ENCODE data around the gene TOPAZ1.
A peak's percentile ranks its signal among the peaks of the same experiment; 100 is the strongest.

The TOPAZ1 gene

DNA sequence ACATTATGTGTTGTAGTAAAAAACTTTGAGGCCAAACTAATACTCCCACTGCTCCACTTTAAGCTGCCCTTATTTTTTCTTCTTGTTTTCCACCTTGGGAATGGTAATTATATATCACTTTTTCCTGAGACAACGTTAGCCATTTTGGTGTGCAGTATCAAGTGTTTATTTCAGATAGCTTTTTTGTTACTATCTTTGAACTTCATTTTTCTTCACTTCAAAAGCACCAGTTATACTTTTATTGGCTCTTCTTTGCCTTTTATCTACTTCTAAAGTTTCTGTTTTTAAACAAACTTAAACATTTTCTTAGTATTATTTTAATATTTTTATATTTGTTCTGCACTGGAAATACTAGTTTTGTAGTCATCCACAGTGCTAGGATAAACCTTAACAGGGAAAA is 6.5 kb downstream of the TOPAZ1 start:
- no peak for DNase-seq

- no peak for DNase-seq
Observed at GRCh38 chr3:44252332-44252959, 10.8 kb downstream of the TOPAZ1 start.

- no peak for DNase-seq
Observed at GRCh38 chr3:44259404-44259803, 17.7 kb downstream of the TOPAZ1 start.

DNA sequence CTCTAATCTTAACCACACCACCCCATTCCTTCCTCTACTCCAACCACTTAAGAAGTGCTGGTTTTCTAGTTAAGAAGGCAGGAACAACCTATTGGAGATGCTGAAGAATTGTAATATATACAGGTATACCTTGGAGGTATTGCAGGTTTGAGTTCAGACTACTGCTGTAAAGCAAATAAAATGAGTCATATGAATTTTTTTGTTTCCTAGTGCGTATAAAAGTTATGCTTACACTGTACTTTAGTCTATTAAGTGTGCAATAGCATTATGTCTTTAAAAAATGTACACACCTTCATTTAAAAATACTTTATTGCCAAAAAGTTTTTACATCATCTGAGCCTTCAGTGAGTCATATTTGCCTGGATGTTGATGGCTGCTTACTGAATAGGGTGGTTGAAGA is 22.5 kb downstream of the TOPAZ1 start:
- no peak for DNase-seq

DNA sequence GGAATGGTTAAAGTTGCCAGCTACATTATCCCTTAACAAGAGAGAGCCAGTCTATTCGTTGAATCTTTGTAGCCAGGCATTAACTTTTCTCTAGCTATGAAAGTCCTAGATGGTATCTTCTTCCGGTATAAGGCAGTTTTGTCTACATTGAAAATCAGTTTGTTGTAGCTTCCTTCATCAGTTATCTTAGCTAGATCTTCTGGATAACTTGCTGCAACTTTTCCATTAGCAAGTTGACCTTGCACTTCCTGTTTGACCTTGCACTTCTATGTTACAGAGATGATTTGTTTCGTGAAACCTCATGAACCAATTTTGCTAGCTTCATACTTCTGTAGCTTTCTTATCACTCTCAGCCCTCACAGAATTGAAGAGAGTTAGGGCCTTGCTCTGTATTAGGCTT is 24.1 kb downstream of the TOPAZ1 start:
- DNase-seq, result no peak

- no peak for DNase-seq
Observed at GRCh38 chr3:44272191-44272590, 30.5 kb downstream of the TOPAZ1 start.

DNA sequence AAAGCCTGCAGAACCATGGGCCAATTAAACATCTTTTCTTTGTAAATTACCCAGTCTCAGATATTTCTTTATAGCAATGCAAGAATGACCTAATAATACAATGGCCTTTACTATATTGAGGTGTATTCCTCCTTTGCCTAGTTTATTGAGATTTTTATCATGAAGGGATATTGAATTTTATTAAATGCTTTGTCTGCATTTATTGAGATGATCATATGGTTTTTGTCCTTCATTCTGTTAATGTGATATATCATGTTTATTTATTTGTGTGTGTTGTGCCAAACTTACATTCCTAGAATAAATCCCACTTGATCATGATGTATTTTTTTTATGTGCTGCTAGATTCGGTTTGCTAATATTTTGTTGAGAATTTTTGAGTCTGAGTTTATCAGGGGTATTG is 36.2 kb downstream of the TOPAZ1 start:
- no peak for DNase-seq

DNA sequence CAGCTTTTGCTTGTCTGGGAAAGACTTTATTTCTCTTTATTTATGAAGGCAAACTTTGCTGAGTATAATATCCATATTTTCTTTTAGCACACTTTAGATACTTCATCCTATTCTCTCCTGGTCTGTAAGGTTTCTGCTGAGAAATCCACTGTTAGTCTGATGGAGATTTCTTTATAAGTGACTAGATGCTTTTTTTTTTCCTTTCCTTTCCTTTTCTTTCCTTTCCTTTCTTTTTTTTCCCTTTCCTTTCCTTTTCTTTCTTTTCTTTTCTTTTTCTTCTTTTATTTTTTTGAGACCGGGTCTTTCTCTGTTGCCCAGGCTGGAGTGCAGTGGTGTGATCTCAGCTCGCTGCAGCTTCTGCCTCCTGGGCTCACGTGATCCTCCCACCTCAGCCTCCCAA is 38.4 kb downstream of the TOPAZ1 start:
- DNase-seq, result no peak

DNA sequence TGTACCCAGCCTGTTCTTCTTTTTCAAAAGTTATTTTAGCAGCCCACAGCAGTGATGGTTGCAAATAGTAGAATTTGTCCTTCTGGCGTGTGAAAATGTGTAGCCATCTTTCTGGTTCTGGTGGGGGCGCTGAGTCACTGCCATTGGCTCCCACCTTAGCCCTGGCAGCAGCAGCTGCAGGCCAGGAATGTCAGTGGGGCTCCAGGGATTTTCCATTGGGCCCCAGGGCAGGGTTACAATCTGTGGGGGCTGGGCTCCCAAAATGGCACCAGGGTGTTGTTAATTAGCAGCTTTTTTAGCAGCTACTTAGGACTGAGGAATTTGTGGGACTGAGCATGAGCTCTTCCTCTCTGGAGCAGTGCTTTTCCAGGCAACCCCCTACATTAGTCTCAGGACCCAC is 38.9 kb downstream of the TOPAZ1 start:
- no peak for DNase-seq

DNA sequence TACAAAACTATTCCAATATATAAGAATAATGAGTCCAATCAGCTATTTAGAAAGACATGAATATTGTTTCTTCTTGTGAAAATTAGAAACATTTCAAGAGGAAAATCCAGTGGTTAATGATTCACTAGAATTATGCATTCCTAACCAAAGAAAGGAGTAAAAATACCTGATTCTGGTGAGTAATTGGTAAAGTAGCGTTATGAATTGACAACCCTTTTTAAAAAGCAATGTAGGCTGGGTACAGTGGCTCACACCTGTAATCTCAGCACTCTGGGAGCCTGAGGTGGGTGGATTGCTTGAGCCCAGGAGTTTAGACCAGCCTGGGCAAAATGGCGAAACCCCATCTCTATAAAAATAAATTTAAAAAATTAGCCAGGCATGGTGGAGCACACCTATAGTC is 43.3 kb downstream of the TOPAZ1 start:
- DNase-seq, result no peak

GRCh38 chr3:44289882-44290462 is 48.3 kb downstream of the TOPAZ1 start:
- DNase-seq, result no peak

- DNase-seq, result no peak
Observed at GRCh38 chr3:44292276-44292675, 50.6 kb downstream of the TOPAZ1 start.

- DNase-seq, result no peak
Observed at GRCh38 chr3:44292947-44293346, 51.3 kb downstream of the TOPAZ1 start.

DNA sequence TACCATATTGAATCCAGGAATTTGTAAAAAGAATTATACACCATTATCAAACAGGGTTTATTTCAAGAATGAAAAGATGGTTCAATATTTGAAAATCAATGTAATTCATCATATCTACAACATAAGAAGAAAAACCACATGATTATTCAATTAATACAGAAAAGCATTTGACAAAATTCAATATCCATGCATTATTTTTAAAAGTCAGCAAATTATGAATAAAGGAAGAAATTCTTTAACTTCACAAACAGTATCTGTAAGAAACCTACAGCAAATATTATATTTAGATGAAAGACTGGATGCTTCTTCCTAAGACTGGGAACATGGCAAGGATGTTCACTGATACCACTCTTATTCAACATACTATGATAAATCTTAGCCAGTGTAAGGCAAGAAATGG is 55.6 kb downstream of the TOPAZ1 start:
- DNase-seq, result no peak

GRCh38 chr3:44301746-44302145 is 60.1 kb downstream of the TOPAZ1 start:
- no peak for DNase-seq

DNA sequence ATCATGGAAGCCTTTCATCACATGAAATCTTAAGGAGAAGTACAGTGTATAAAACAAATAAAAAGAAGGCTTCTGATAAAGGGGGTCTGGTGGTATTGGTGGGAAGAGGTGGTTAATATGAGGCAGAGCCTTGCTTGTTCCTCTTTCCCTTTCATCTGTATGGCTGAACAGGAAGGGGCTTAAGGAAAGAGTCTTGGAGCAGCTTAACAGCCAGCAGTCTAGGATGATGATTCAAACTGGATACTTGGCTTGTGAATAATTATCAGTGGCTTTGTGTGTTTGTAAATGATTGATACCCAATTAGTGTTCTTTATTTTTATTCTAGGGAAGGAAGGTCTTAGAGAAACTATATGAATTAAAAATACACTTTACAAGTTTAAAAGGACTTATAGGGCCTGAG is 67.8 kb downstream of the TOPAZ1 start:
- DNase-seq, result no peak

DNA sequence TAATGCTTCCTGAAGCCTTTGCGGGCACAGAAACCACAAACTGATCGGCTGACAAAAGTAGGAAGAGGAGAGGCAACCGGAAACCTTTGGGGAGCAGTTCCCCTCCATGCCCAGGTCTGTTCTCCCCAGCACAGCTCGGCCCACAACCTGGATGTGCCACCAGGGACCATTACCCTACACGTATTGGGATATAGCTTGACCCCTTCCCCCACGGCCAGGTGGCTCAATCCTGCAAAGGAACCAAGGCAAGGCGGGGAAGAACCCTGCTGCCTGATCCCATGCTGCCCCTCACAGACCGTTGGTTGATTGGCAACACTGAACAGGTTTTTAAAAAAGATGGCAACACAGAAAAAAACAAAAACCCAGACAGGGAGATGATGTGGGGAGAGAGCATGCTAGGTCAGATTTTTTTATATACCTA is 77.2 kb downstream of the TOPAZ1 start:
- no peak for DNase-seq

DNA sequence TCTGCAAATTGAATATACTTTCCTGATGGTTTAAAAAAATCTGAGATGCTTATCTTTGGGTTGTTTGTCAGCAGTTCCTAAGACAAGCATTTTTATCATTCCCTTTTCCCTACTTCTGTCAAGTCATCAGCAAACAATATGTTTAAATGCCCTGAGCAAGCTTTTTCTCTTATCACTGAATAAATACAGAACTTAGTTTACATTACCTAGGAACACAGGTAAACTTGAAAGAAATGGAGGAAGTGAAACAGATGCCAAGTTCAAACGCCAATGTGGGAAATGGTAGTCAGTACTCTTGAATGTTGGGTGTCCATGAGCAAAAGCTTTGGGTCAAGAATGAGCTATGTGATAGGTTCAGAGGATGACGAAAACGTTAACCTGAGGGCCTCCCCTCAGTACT is 79.6 kb downstream of the TOPAZ1 start:
- DNase-seq, result no peak

GRCh38 chr3:44323341-44323955 is 81.8 kb downstream of the TOPAZ1 start:
- DNase-seq, result peak; percentile 50

- no peak for DNase-seq
Observed at GRCh38 chr3:44324584-44324983, 82.9 kb downstream of the TOPAZ1 start.

- DNase-seq, result no peak
Observed at GRCh38 chr3:44326019-44326418, 84.3 kb downstream of the TOPAZ1 start.

- DNase-seq, result no peak
Observed at GRCh38 chr3:44326515-44326914, 84.8 kb downstream of the TOPAZ1 start.

DNA sequence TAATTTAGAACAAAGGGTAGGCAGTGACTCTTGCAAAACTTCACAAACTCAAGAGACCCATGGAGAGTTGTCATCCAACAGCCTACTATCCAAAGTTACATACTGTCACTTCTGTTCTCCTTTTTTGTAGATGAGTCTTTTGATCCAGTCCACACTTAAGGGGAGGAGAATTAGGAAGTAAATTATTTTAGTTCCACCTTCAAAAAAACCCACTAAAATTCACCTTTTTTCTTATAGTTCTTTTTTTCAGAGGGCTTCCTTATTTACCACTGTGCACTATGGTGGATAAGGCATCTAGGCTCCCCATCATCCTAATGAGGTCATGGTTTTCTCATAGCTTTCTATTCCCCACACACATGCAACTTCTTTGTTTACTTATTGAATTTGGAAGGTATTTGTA is 88.3 kb downstream of the TOPAZ1 start:
- DNase-seq, result no peak

DNA sequence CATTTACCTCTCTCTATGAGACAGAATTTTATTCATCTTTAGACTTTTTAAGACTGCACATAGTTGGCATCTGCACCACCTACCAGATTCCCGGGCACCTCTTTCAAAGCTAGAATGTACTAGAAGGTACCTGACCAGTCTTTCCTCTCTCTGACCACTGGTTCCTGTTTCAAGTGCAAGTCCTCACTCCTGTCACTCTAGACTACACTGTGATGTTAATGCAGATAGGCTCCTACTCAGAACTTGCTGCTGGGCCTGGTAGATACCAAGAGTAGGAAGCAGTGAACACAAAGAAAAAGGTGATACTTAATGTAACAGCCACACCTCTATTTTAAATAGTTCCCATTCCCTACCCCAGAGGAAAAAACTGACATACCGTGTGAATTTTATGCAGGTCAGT is 88.8 kb downstream of the TOPAZ1 start:
- DNase-seq, result no peak

DNA sequence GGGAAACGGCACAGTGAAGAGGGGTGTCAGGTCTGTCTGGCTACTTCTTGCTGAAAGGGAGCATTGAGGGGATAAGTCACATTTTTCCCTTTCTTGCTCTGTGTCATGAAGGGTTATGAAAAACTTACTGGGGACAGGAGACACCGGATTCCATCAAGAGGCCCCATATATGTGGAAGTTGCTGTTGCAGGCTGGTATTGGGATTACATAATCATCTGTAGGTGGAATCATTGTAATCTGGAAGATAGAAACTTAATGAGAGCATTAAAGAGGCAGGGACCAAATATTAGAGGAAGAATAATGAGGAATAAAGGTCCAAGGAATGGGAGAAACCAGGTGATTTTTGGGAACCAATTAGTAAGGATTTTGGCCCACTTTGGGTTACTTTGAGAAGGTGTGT is 92.6 kb downstream of the TOPAZ1 start:
- DNase-seq, result no peak
